C4-2B (cell line): ENCODE measurements around the gene LEMD2.

ENCODE experiments used
- CTCF ChIP-seq: fragments of 450-650 bp; conservative IDR thresholded peaks from 2 replicates; pipeline ENCODE4 v1.5.1; 2017; ENCODE audit warnings: mild to moderate bottlenecking
- ZFX ChIP-seq: fragments of 450-650 bp; IDR thresholded peaks from 2 replicates; pipeline ENCODE4 v1.6.1; 2017

GRCh38 chr6:33802186-33802958 is 13.4 kb upstream of the LEMD2 start:
- TF ChIP-seq CTCF (no peak), ZFX (no peak)
